Measurements from ENCODE around the gene RNPEP. TPM values are rescaled to one million over a fixed set of nuclear protein-coding genes. Genes with fewer than 3 reads are reported as not detected.

RNPEP gene
- total RNA-seq, 1 donor from 2014 or later, result 42.1 TPM

- Mint-ChIP-seq H3K9me3 (ENCODE audit: low read depth) (no peaks in the 10 kb centered on the region), H3K36me3 (ENCODE audit: low read depth) (peaks cover 35% of the 10 kb centered on the region), H3K4me3 (ENCODE audit: unreplicated experiment) (no peak overlapping the region), H3K27ac (ENCODE audit: unreplicated experiment) (no peak overlapping the region), H3K4me1 (ENCODE audit: low read depth) (peaks cover 7% of the 10 kb centered on the region), H3K27me3 (ENCODE audit: low read depth) (no peaks in the 10 kb centered on the region)
- DNase-seq (ENCODE audit: low spot score), result peak; percentile 9
- TF ChIP-seq CTCF (IDR thresholded peaks at IDR 0.05), result no peak
Observed at GRCh38 chr1:201990427-201990826, 8.0 kb downstream of the RNPEP start.

- Mint-ChIP-seq H3K36me3 (ENCODE audit: low read depth) (peaks cover 46% of the 10 kb centered on the region), H3K27me3 (ENCODE audit: low read depth) (no peaks in the 10 kb centered on the region), H3K4me1 (ENCODE audit: low read depth) (no peaks in the 10 kb centered on the region), H3K27ac (ENCODE audit: unreplicated experiment) (no peak overlapping the region), H3K4me3 (ENCODE audit: unreplicated experiment) (no peak overlapping the region), H3K9me3 (ENCODE audit: low read depth) (no peaks in the 10 kb centered on the region)
- TF ChIP-seq CTCF (IDR thresholded peaks at IDR 0.05), result peak; percentile 84
- no peak for DNase-seq (ENCODE audit: low spot score)
Observed at GRCh38 chr1:201999625-202000238, 17.3 kb downstream of the RNPEP start.

- Mint-ChIP-seq H3K4me3 (ENCODE audit: unreplicated experiment) (no peak overlapping the region), H3K27me3 (ENCODE audit: low read depth) (no peaks in the 10 kb centered on the region), H3K27ac (ENCODE audit: unreplicated experiment) (no peak overlapping the region), H3K36me3 (ENCODE audit: low read depth) (peaks cover 34% of the 10 kb centered on the region), H3K9me3 (ENCODE audit: low read depth) (no peaks in the 10 kb centered on the region), H3K4me1 (ENCODE audit: low read depth) (peaks cover 11% of the 10 kb centered on the region)
- no peak for DNase-seq (ENCODE audit: low spot score)
- TF ChIP-seq CTCF (IDR thresholded peaks at IDR 0.05), result peak; percentile 24
Observed at GRCh38 chr1:202002507-202002906, 20.1 kb downstream of the RNPEP start.

- H3K36me3 Mint-ChIP-seq (ENCODE audit: low read depth), result peaks cover 29% of the 10 kb centered on the region
- no peak overlapping the region for H3K4me3 Mint-ChIP-seq (ENCODE audit: unreplicated experiment)
- peaks cover 16% of the 10 kb centered on the region for H3K4me1 Mint-ChIP-seq (ENCODE audit: low read depth)
- no peaks in the 10 kb centered on the region for H3K9me3 Mint-ChIP-seq (ENCODE audit: low read depth)
- no peak for DNase-seq (ENCODE audit: low spot score)
- no peak overlapping the region for H3K27ac Mint-ChIP-seq (ENCODE audit: unreplicated experiment)
- no peak for TF ChIP-seq CTCF (IDR thresholded peaks at IDR 0.05)
- peaks cover 2% of the 10 kb centered on the region for H3K27me3 Mint-ChIP-seq (ENCODE audit: low read depth)
Observed at GRCh38 chr1:202004711-202005110, 22.3 kb downstream of the RNPEP start.

- H3K4me1 Mint-ChIP-seq (ENCODE audit: low read depth), result peaks cover 23% of the 10 kb centered on the region
- TF ChIP-seq CTCF (IDR thresholded peaks at IDR 0.05), result peak; percentile 83
- H3K36me3 Mint-ChIP-seq (ENCODE audit: low read depth), result peaks cover 22% of the 10 kb centered on the region
- H3K9me3 Mint-ChIP-seq (ENCODE audit: low read depth), result no peaks in the 10 kb centered on the region
- DNase-seq (ENCODE audit: low spot score), result no peak
- H3K4me3 Mint-ChIP-seq (ENCODE audit: unreplicated experiment), result no peak overlapping the region
- H3K27me3 Mint-ChIP-seq (ENCODE audit: low read depth), result peaks cover 2% of the 10 kb centered on the region
- H3K27ac Mint-ChIP-seq (ENCODE audit: unreplicated experiment), result peak overlapping the region; percentile 36
Observed at GRCh38 chr1:202005958-202006357, 23.5 kb downstream of the RNPEP start.

Measured in chondrocyte (in vitro differentiated cells).